HUES48 (cell line): ENCODE data around the gene PEBP1.
A peak's percentile ranks its signal among the peaks of the same experiment; 100 is the strongest.

Experiments
- H3K27ac ChIP-seq: one replicate; pipeline ENCODE4 v1.7.0; 2013; ENCODE audit warnings: low read depth, low read length, inconsistent platforms
- H3K27me3 ChIP-seq: 2 replicates; pipeline ENCODE4 v1.6.1; 2013; ENCODE audit warnings: mild to moderate bottlenecking, low read length; ENCODE audit not compliant: control insufficient read depth, insufficient read depth
- H3K36me3 ChIP-seq: 2 replicates; pipeline ENCODE4 v1.6.1; 2013; ENCODE audit warnings: low read length; ENCODE audit not compliant: control insufficient read depth, insufficient read depth
- H3K4me1 ChIP-seq: 2 replicates; pipeline ENCODE4 v1.6.1; 2013; ENCODE audit warnings: mild to moderate bottlenecking, low read length; ENCODE audit not compliant: control insufficient read depth, insufficient read depth
- H3K4me3 ChIP-seq: 2 replicates; pipeline ENCODE4 v1.5.1; 2013; ENCODE audit warnings: mild to moderate bottlenecking, low read depth, low read length
- H3K9ac ChIP-seq: 2 replicates; pipeline ENCODE4 v1.6.1; 2013; ENCODE audit warnings: mild to moderate bottlenecking, low read depth, low read length, moderate library complexity
- H3K9me3 ChIP-seq: 2 replicates; pipeline ENCODE4 v1.6.1; 2013; ENCODE audit warnings: low read length; ENCODE audit not compliant: control insufficient read depth, insufficient read depth

The PEBP1 gene

GRCh38 chr12:118135788-118136558, at the start of gene PEBP1:
Gene PEBP1, plus strand, starts transcription at chr12:118136124. Its CDS starts 86 bp downstream, at chr12:118136210.
- no peaks in the 10 kb centered on the region for H3K9me3 ChIP-seq
- H3K4me3 ChIP-seq: peak within 1 kb of the TSS; percentile 87
- H3K9ac ChIP-seq: peak within 1 kb of the TSS; percentile 86
- peaks cover 38% of the 10 kb centered on the region for H3K36me3 ChIP-seq
- H3K27me3 ChIP-seq: no peaks in the 10 kb centered on the region
- no peaks in the 10 kb centered on the region; the same call in 1 of the 2 replicates for H3K4me1 ChIP-seq
- H3K27ac ChIP-seq: peak within 1 kb of the TSS; percentile 64

- H3K27me3 ChIP-seq: no peaks in the 10 kb centered on the region
- H3K4me1 ChIP-seq: no peaks in the 10 kb centered on the region
- H3K27ac ChIP-seq: no peak overlapping the region
- no peaks in the 10 kb centered on the region for H3K9me3 ChIP-seq
- no peak overlapping the region for H3K4me3 ChIP-seq
- peaks cover 76% of the 10 kb centered on the region for H3K36me3 ChIP-seq
- no peak overlapping the region for H3K9ac ChIP-seq
Observed at GRCh38 chr12:118089782-118090181, 46.1 kb upstream of the PEBP1 start.

- Histone ChIP-seq H3K27ac (no peak overlapping the region), H3K4me3 (no peak overlapping the region), H3K4me1 (no peaks in the 10 kb centered on the region), H3K36me3 (peaks cover 54% of the 10 kb centered on the region), H3K27me3 (no peaks in the 10 kb centered on the region), H3K9ac (no peak overlapping the region), H3K9me3 (no peaks in the 10 kb centered on the region)
Observed at GRCh38 chr12:118094039-118094438, 41.9 kb upstream of the PEBP1 start.

GRCh38 chr12:118098401-118098800, 37.5 kb upstream of the PEBP1 start:
- no peaks in the 10 kb centered on the region for H3K27me3 ChIP-seq
- no peak overlapping the region for H3K27ac ChIP-seq
- no peak overlapping the region for H3K4me3 ChIP-seq
- no peak overlapping the region for H3K9ac ChIP-seq
- no peaks in the 10 kb centered on the region for H3K9me3 ChIP-seq
- H3K36me3 ChIP-seq: peaks cover 39% of the 10 kb centered on the region
- H3K4me1 ChIP-seq: peaks cover 5% of the 10 kb centered on the region; the same call in 1 of the 2 replicates

- Histone ChIP-seq H3K27ac (no peak overlapping the region), H3K4me3 (no peak overlapping the region), H3K9me3 (no peaks in the 10 kb centered on the region), H3K36me3 (peaks cover 34% of the 10 kb centered on the region), H3K9ac (no peak overlapping the region), H3K4me1 (peaks cover 5% of the 10 kb centered on the region; the same call in 1 of the 2 replicates), H3K27me3 (no peaks in the 10 kb centered on the region)
Observed at GRCh38 chr12:118098911-118099671, 36.8 kb upstream of the PEBP1 start.

GRCh38 chr12:118101051-118101450, 34.9 kb upstream of the PEBP1 start:
- Histone ChIP-seq H3K27me3 (no peaks in the 10 kb centered on the region), H3K36me3 (peaks cover 23% of the 10 kb centered on the region), H3K9ac (no peak overlapping the region), H3K4me3 (no peak overlapping the region), H3K27ac (no peak overlapping the region), H3K4me1 (peaks cover 5% of the 10 kb centered on the region; the same call in 1 of the 2 replicates), H3K9me3 (no peaks in the 10 kb centered on the region)

- Histone ChIP-seq H3K4me3 (peak overlapping the region; percentile 98), H3K4me1 (peaks cover 5% of the 10 kb centered on the region; the same call in 1 of the 2 replicates), H3K36me3 (peaks cover 23% of the 10 kb centered on the region), H3K27me3 (no peaks in the 10 kb centered on the region), H3K9me3 (no peaks in the 10 kb centered on the region), H3K27ac (peak overlapping the region; percentile 61), H3K9ac (peak overlapping the region; percentile 90)
Observed at GRCh38 chr12:118102070-118102469, 33.9 kb upstream of the PEBP1 start.

GRCh38 chr12:118102609-118103008, 33.3 kb upstream of the PEBP1 start:
- H3K4me3 ChIP-seq: peak overlapping the region; percentile 98
- H3K27ac ChIP-seq: peak overlapping the region; percentile 61
- no peaks in the 10 kb centered on the region for H3K27me3 ChIP-seq
- no peaks in the 10 kb centered on the region for H3K9me3 ChIP-seq
- peaks cover 5% of the 10 kb centered on the region; the same call in 1 of the 2 replicates for H3K4me1 ChIP-seq
- peak overlapping the region; percentile 90 for H3K9ac ChIP-seq
- peaks cover 23% of the 10 kb centered on the region for H3K36me3 ChIP-seq

GRCh38 chr12:118103201-118103600, 32.7 kb upstream of the PEBP1 start:
- peak overlapping the region; percentile 90 for H3K9ac ChIP-seq
- H3K4me3 ChIP-seq: peak overlapping the region; percentile 98
- H3K27ac ChIP-seq: peak overlapping the region; percentile 87
- peaks cover 5% of the 10 kb centered on the region; the same call in 1 of the 2 replicates for H3K4me1 ChIP-seq
- no peaks in the 10 kb centered on the region for H3K9me3 ChIP-seq
- no peaks in the 10 kb centered on the region for H3K27me3 ChIP-seq
- H3K36me3 ChIP-seq: peaks cover 23% of the 10 kb centered on the region

- Histone ChIP-seq H3K9ac (peak within 1 kb of the TSS; percentile 90), H3K4me3 (peak within 1 kb of the TSS; percentile 98), H3K27me3 (no peaks in the 10 kb centered on the region), H3K9me3 (no peaks in the 10 kb centered on the region), H3K27ac (peak within 1 kb of the TSS; percentile 87), H3K36me3 (peaks cover 23% of the 10 kb centered on the region), H3K4me1 (peaks cover 5% of the 10 kb centered on the region; the same call in 1 of the 2 replicates)
Observed at GRCh38 chr12:118103601-118104382, 32.1 kb upstream of the PEBP1 start, which contains the start of gene VSIG10. Gene VSIG10, minus strand, starts transcription at chr12:118104011. Its CDS starts 340 bp downstream, at chr12:118103671.
